GM12891 (cell line): ENCODE data around the gene FAM89A.

Experiments used
- POLR2A ChIP-seq: IDR thresholded peaks from 2 replicates; pipeline ENCODE4 v1.6.1; 2011; ENCODE audit warnings: low read depth, low read length, control low read depth
- POLR2AphosphoS5 ChIP-seq: IDR thresholded peaks from 2 replicates; pipeline ENCODE4 v1.6.1; 2011; ENCODE audit warnings: low read depth, low read length, control low read depth

DNA sequence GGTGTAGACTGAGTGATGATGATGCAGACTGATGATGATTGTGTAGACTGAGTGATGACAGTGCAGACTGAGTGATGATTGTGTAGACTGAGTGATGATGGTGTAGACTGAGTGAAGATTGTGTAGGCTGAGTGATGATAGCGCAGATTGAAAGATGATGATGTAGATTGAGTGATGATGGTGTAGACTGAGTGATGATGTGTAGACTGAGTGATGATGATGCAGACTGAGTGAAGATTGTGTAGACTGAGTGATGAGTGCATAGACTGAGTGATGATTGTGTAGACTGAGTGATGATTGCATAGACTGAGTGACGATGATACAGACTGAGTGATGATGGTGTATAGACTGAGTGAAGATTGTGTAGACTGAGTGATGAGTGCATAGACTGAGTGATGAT lies 28.7 kb downstream of the FAM89A start:
- TF ChIP-seq POLR2A (no peak), POLR2AphosphoS5 (no peak)
